Forelimb muscle (tissue), 1 donor: ENCODE results near the gene PLCE1. TPM values are rescaled to one million over a fixed set of nuclear protein-coding genes. Genes with fewer than 3 reads are reported as not detected.

Experiments
- DNase-seq: peaks from one replicate; pipeline ENCODE4 v3.0.0-alpha.2; 2013; ENCODE audit warnings: low read depth
- polyA plus RNA-seq: library from polyadenylated mRNA; unstranded; fragments of 120-200 nt; gene quantifications from one replicate; pipeline ENCODE4 v1.2.1, GENCODE V29; 2013; ENCODE audit not compliant: insufficient read length

The PLCE1 gene
- polyA plus RNA-seq, 1 donor = 47.9 TPM

GRCh38 chr10:93994438-93994801, 689 bp downstream of the PLCE1 start:
- DNase-seq = no peak

- DNase-seq = no peak
Observed at GRCh38 chr10:93995182-93995581, 1.5 kb downstream of the PLCE1 start.

- no peak for DNase-seq
Observed at GRCh38 chr10:93995598-93996271, 2.0 kb downstream of the PLCE1 start.

- no peak for DNase-seq
Observed at GRCh38 chr10:93996551-93996950, 2.8 kb downstream of the PLCE1 start.

- no peak for DNase-seq
Observed at GRCh38 chr10:93997546-93997945, 3.8 kb downstream of the PLCE1 start.

- no peak for DNase-seq
Observed at GRCh38 chr10:93999401-93999851, 5.7 kb downstream of the PLCE1 start.

- no peak for DNase-seq
Observed at GRCh38 chr10:94000638-94001415, 7.1 kb downstream of the PLCE1 start.

- DNase-seq = no peak
Observed at GRCh38 chr10:94001416-94001810, 7.7 kb downstream of the PLCE1 start.

GRCh38 chr10:94002156-94002555, 8.4 kb downstream of the PLCE1 start:
- no peak for DNase-seq

GRCh38 chr10:94003488-94003887, 9.8 kb downstream of the PLCE1 start:
- no peak for DNase-seq

GRCh38 chr10:94005050-94005449, 11.3 kb downstream of the PLCE1 start:
- DNase-seq = no peak

GRCh38 chr10:94006591-94007550, 13.1 kb downstream of the PLCE1 start:
- no peak for DNase-seq

- no peak for DNase-seq
Observed at GRCh38 chr10:94008526-94008925, 14.8 kb downstream of the PLCE1 start.

- DNase-seq = no peak
Observed at GRCh38 chr10:94010116-94010515, 16.4 kb downstream of the PLCE1 start.

GRCh38 chr10:94010886-94011285, 17.2 kb downstream of the PLCE1 start:
- no peak for DNase-seq

- DNase-seq = no peak
Observed at GRCh38 chr10:94011296-94011695, 17.6 kb downstream of the PLCE1 start.

GRCh38 chr10:94012834-94013233, 19.1 kb downstream of the PLCE1 start:
- DNase-seq = no peak

- no peak for DNase-seq
Observed at GRCh38 chr10:94013331-94013760, 19.6 kb downstream of the PLCE1 start.

- DNase-seq = no peak
Observed at GRCh38 chr10:94014304-94014703, 20.6 kb downstream of the PLCE1 start.

GRCh38 chr10:94016727-94017714, 23.3 kb downstream of the PLCE1 start:
- DNase-seq = no peak

GRCh38 chr10:94018107-94018506, 24.4 kb downstream of the PLCE1 start:
- DNase-seq = no peak
